ENCODE results near the gene DLX3.

DNA sequence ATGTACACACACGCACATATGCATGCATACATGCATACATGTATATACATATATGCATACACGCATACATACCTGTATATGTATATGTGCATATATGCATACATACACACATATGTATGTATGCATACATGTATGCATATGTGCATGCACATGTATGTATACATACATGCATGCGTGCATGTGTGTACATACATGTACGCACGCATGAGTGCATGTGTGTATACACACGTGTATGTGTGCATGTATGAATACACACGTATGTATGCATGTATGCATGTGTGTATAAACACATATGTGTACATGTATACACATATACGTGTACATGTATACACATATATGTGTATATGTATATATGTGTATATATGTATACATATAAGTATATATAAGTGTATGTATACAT lies 28.5 kb upstream of the DLX3 start:
- TF ChIP-seq, protein P1, sequence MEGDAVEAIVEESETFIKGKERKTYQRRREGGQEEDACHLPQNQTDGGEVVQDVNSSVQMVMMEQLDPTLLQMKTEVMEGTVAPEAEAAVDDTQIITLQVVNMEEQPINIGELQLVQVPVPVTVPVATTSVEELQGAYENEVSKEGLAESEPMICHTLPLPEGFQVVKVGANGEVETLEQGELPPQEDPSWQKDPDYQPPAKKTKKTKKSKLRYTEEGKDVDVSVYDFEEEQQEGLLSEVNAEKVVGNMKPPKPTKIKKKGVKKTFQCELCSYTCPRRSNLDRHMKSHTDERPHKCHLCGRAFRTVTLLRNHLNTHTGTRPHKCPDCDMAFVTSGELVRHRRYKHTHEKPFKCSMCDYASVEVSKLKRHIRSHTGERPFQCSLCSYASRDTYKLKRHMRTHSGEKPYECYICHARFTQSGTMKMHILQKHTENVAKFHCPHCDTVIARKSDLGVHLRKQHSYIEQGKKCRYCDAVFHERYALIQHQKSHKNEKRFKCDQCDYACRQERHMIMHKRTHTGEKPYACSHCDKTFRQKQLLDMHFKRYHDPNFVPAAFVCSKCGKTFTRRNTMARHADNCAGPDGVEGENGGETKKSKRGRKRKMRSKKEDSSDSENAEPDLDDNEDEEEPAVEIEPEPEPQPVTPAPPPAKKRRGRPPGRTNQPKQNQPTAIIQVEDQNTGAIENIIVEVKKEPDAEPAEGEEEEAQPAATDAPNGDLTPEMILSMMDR (IDR thresholded peaks at IDR 0.05) = no peak
- no peak for TF ChIP-seq POLR2A (IDR thresholded peaks at IDR 0.05)

Data from body of pancreas (tissue), 4 donors.